Germinal center (tissue), 1 donor: ENCODE results near the gene CX3CR1.

Source experiments
- DNase-seq: peaks from one replicate; pipeline ENCODE4 v3.0.0; 2012; ENCODE audit warnings: mixed read lengths, low spot score

Gene CX3CR1

DNA sequence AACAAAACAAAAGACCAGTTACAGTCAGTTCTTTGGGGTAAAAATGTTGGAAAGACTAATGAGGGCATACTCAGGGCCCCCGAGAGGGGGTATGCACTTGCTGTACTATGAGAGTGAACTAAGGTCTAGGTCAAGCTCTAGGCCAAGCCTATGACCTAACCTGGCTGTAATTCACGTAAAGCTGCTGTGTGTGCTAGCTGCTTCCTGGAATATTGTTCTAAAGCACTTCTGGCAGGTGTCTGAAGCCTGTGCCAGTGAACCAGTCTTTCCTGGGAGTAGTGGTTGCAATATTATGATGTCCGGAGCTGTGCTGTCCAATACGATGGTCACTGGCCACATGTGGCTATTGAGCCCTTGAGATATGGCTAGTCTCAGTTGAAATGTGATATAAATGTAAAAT lies 13.1 kb upstream of the CX3CR1 start:
- DNase-seq, result no peak

DNA sequence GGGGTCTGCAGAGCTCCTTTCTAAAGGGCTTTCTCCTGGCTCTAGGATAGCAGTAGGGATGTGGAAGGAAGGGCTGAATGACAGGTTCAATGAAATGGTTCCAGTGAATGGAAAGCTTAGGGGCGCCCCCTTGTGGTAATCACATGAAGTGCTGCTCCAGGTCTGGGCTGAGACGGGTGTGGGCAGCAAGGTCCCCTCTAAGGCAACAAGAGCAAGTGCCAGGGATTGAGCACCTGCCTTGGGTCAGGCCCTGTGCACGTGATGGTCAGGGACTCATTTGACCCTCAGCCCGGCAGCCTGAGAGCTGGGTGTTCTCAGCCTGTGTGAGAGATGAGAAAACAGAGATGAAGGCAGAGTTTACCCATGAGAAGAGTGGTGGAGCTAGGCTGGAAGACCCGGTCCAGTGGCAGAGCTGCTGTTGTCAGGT lies 12.1 kb upstream of the CX3CR1 start:
- DNase-seq, result peak; percentile 75

DNA sequence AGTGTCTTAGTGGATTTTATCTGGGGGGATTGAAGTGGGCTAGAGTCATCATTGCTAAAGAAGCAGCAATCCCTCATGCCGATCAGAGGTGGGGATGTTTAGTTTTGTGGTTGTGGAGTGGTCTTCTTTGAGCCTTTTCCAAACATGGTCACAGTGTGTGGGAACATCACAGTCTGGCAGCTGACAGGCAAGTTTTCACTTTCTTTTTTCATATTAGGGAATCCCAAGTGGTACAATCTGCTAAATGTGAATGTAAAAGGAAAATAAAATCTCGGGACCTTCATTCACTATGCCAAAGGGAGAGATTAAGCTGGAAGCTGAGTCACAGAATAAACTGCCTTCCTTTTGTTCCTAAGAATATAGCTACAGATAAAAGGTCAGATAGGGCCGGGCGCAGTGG lies 10.4 kb upstream of the CX3CR1 start:
- DNase-seq, result no peak

DNA sequence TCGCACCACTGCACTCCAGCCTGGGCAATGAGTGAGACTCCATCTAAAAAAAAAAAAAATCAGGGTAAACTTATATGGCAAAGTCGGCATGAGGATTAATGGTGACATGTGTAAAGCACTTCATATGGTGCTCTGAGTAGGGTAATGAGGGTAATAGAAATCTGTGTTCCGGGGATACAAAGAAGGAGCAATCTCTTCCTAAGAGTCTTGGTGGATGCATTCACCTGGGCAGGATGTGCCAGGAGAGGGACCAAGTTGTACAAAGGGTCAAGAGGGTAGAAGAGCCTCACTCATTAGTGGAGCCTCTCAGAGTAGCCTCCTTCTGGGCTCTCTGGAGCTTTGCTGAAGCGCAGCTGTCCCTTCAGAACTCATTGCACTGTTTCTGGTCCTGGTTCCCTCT lies 9.3 kb upstream of the CX3CR1 start:
- DNase-seq, result no peak

DNA sequence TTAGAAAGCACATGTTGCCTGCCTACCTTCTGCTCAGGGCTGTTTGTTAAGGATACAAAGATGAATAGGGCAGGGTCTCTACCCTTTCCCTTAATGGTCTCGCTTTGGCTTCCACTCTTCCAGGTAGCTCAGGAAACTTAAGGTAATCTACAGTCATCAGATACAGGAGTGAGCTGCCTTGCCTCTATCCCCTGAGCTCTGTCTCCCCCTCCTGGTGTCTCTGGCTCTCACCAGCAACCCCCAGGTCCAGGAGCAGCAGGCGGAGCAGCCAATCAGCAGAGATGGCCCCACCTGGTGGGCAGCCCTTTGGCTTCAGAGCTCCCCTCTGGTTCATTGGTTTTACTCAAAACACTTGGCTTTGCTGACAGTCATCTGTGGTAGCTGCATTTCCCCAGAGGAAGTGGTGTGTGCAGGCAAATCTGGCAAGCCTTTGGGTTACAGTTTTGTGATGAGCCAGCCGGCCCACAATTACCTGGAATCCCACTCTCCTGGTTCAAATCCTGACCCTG lies 8.5 kb upstream of the CX3CR1 start:
- peak; percentile 99 for DNase-seq

DNA sequence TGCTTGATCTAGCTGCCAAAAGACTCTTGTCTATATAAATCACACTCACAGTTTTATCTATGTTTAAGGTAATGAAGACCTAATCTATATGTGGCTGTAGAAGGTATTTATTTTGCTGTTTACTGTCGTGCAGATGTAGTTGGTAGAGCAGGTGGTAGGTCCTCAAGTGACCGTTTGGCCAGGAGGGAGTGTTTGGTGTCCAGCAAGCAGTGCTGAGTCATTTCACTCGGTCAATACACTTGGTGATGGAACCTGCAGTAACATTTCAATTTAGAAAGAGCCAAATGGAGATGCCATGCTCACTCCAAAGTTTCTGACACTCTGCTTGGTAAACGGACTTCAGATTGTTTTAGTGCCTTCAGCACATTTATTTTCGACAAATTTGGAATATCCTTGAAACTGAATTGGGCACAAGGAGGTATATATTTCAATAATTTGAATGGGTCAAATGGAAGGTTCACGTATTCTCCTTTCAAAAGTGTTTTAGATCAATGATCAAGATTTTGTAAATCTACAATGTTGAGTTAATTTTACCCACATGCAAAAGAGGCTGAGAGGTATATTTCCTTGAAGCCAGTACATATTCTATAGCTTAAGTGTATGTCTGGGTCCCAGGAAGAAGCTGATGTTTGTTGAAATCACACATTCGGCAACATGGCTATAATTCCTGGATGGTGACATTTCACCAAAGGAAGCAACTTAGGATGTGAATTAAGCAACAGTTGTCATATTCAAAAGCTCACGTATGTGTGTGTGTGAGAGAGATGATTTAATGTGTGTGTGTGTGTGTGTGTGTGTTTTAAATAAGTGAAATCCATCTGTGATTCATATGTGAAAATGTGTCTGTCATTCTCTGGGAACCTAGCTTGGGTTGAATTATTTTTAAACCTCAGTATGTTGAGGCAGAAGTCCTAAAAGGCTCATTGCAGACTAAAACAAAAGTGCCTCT lies 7.7 kb upstream of the CX3CR1 start:
- no peak for DNase-seq

DNA sequence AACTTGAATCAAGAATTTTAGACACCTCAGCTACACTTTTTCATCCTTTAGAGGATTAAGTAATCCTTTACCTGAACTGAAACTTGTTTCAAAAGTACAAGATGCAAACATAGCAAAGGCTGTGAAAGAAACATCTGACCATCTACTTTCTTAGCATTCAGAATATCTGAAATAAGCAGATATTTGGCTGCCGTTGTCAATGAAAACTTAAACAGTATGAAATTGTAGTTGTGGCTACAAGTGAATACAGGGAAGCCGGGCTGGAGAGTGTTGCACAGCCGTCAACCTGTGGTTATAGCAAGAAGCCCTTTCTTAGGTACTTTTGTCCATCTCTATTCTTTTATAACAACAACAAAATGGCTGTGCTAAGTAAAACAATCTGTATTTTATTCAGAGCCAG lies 6.9 kb upstream of the CX3CR1 start:
- DNase-seq, result no peak

DNA sequence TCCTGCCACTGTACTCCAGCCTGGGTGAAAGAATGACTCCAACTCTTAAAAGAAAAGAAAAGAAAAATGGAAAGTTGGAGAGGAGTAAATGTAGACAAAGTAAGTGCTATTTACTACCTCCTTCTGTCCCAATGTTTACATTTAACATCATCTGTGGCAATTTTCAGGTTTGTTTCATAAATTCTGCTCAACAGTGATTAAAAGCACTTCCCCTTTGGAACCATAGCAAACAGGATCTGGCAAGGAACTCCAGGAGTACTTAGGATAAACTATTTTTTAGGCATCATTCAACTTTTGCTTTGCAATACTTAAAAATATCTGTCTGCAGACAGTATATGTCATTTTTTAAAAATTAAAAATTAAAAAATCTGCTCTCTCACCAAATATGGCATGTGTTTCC lies 5.5 kb upstream of the CX3CR1 start:
- no peak for DNase-seq

DNA sequence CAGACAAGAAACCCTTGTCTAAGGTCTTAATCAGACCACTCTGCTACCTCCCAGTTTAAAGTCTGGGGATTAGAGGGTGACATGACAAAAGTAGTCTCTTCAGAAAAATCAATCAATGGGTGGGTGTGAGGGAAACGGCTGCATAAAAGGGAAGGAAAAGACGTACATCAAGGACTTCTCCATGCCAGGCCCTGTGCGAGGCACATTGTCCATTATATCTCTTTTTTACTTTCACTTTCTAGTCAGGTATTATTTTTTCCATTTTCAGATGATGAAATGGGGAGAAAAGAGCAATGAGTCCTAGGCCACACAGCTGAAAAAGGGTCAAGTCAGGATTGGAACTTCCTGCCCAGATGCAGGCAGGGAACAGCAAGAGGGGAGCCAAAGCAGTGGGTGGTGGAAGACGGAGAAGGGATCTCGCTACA lies 4.6 kb upstream of the CX3CR1 start:
- DNase-seq, result no peak

DNA sequence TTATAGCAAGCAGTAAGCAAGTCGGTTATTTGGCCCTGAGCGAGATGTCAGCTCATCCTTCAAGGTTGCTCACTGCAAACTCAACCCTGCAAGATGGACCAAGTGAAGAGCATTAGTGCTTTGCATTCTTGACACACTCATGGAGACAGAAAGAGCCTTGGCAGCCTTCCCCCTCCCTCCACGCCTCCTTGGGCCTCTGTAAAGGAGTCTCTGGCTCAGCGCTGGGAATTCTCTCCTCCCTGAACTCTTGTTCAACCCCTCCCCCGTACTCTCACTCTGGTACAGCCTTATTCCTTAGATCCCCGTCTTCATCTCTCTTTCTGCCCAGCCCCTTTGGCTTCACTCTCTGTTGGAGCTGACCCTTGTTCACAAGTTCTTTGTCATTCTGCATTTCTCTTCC lies 2.2 kb upstream of the CX3CR1 start:
- no peak for DNase-seq

DNA sequence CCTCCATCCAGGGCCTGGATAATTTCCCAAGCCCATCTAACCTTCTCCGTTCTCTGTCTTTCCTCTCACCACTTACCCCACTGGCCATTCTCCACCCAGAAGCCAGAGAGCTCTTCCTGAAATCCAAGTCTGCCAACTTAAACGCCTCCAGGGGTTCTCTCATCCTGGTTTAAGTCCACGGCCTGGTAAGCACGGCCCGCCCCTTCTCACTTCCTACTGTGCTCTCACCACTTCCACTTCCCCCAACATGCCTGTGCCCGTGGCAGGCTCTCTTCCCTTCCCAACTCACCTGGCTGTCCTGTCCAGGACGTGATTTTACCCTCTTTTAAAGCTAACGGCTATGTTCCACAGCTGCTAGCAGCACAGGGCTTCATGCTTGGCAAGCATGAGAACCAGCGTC lies 1.7 kb upstream of the CX3CR1 start:
- DNase-seq, result no peak

DNA sequence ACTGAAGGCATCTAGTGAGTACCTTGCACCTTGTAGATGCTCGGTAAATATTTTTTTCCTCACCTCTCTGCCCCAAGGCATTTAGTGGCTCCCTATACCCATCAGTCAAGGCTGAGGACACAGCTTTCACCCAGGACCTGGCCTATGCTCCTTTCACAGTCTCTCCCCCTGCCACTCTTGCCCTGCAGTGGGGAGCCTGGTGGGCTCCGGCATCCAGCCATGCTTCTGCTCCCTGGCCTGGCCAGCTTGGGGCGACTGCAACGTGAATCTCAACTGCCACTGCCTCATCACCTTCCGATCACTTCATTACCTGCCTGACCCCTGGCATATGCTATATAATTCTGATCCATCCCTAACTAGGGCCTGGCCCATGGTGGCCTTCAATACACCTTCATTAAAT lies 735 bp upstream of the CX3CR1 start:
- DNase-seq, result no peak

DNA sequence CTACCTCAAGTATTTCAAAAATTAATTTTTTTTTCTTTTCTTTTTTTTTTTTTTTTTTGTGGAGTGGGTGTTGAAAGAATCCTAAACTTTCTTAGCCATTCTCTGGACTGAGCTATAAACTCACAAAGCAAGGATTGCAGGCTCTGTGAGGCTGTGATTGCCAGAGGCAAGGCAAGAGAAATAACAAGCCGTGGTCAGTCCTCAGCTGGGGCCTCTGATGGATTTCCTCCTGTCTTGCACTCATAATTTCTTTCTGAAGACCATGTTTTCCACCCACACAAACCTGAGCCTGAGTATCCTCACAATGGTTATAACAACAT lies 1.3 kb downstream of the CX3CR1 start:
- DNase-seq, result no peak

DNA sequence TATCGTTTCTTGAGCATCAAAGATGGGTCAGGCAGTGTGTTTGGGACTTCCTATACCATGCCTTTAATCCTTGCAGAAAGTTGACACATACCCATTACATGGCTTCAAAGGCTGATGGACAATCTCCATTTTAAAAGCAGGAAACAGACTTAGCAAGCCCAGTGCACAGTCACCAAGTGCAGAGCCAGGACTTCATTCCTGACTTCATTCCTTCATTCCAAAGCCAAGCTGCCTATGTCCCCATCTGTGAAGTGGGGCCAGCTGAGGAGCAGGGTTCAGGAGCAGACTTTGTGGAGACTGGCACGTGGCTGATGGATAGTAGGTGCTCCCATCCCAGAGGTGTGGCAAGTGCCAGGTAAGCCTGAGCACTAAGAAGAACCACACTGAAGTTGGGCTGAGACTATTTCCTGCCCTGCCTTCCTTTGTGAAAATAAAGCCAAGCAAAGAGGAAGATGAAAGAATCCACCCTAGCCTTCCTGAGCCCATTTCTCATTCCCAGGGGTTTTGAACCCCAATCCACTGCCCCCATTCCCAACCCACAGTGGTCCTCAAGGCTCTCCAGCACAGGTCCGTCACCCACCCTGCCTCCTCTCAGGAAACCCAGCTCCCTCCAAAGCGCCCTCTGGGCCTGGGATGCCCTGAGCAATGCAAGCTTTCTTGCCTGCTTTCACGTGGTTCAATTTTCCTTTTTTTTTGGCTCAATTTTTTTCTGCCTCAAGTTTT lies 1.8 kb downstream of the CX3CR1 start:
- DNase-seq, result no peak

DNA sequence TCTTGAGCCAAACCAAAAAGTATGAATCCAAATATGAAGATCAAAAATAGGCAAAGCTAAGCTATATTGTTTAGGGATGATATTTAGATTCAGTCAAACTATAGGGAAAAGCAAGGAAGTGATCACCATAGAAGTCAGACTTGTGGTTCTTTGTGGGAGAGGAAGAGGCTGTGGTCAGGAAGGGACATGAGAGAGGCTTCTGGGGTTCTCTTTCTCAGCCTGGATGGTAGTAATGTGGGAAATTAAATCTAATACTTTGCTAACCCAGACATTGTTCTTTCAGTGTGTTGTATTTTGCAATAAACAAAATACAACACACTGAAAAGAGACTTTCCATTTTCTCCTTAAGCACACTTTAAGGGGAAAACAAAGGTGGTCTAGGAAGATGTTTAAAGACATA lies 3.1 kb downstream of the CX3CR1 start:
- no peak for DNase-seq

DNA sequence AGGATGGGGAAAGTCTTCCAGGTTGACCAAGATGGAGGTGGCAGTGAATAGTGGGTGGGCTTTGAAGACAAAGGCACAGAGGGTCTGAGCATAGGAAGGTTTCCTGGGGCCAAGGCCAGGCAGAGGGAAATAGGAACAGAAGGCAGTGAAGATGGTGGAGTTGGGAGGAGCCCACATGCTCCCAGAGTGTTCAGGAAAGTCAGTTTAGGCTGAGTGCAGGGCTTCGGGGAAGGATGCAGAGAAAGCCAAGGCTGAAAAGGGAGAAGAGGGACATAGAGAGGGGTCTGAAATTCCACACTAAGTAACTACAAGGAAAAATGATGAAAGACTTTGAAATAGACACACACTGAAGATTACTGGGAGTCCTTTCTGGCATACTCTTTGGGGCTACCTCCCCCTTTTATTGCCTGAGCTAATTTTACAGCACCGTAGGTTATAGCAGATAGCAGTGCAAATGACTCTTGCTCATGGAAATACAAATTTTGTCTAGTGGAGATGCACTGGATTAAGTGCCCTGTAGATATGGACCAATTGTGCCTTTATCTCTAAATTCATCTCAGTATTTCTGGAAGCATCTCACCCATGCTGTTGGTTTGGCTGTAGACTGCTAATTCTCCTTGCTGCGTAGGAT lies 3.8 kb downstream of the CX3CR1 start:
- no peak for DNase-seq

DNA sequence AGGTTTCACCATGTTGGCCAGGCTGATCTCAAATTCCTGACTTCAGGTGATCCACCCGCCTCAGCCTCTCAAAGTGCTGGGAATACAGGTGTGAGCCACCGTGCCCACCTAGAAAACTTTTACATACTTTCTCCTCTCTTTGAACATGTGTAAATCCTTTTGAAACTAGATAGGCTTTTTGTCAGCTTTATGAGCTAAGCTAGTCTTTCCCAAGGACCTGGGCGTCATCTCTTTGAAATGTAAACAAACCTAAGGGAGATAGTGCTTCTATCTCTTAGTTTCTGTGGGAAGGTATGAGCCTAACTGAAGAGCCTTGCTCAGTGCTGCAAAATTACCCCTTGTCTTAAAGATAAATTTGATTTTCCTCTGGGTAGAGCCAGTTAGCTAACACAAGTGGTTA lies 4.8 kb downstream of the CX3CR1 start:
- no peak for DNase-seq

DNA sequence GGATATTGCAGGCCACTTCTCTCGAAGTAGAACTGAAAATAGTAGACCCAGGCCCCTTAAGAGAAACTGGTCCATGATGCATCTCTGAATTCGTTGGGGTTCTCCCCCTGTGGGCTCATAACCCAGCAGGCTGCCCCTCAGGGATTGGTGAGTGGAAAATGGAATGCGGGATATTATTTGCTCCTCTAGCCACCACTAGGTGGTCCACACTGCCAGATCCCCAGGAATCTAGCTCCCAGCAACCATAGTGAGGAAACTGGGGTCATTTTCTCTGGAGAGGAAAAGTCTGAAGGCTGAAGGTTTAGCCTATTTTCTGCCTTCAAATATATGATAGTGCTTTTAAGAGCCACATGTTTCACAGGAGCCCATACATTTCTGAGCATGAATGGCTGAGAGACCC lies 6.7 kb downstream of the CX3CR1 start:
- no peak for DNase-seq

DNA sequence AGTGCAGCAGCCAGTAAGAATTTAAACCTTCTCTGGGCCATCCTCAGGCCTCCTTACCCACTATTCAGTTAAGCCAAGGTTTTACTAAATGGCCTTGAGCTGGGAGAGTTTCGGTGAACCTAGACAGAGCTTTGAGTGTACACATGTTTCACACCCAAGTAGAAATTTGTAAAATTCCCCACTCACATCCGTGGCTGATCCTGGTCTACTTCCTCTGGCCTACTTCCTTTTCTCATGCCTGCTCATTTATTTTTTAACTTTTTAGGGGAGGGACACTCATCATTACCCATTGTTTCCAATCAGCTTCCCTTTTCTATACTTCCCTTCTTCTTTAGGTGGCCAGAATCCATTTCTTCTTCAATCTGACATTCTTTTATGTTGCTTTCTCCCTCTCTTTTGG lies 7.6 kb downstream of the CX3CR1 start:
- no peak for DNase-seq

DNA sequence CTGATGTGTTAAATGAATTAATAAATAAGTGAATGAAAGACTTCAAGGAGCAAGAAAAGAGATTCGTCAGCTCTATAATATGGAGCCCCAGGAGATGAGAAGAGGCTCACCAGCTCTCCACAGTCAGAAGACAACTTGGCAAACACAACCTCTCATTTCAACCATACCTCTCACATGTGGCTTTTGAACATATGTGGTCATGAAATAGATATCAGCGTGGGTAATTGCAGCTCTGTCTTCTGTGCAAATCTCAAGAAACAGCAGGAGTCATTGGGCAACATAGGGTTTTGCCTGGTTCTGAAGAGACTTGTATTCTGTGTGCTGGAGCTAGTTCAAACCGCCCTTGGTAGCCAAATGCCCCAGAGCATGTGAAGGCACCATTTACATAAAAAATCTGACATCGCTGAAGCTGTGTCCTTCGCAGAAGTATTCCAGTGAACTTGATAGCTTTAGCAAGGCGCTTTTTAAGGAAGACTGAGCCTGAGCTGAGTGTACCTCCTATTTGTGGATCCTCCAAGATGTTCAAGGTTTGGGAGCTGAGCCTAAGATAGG lies 8.4 kb downstream of the CX3CR1 start:
- no peak for DNase-seq

DNA sequence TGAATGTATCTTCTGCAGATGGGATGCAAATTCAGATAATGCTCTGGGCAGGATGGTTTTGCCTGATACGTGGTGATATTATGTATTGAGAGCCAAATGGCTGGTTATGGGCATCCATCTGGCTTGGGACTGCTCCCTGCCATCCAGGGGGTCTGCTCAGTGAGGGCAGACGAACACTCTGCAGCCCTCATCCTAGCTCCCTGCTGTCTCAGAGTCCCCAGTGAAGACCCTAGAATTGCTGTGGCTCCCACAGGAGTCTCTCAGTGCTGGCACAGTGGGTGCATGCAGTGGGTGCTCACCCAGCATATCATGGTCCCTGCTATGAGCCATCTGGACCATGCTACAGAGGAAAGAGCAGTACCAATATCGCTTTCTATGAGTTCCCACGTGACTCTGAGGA lies 10.3 kb downstream of the CX3CR1 start:
- DNase-seq, result no peak

DNA sequence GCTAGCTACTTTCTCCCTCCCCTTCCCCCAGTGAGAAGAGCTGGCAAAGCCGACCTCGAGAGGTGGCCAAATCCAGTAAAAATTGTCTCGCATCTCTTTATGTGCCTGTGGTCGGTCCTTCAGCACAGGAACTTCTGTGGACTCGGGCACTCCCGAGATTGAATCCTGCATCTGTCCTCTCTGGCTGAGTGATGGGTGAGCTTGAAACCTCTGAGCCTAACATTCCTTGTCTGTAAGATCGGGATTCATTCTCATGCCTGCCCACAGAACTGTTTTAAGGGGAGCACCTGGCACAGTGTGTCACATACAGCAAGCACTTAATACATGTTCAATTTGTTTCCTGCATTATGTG lies 11.3 kb downstream of the CX3CR1 start:
- DNase-seq, result no peak
